GM21515 (cell line): ENCODE data around the gene CDT1.
"Not testable (repeated sequence)": the region's sequence is repeated elsewhere in the genome, so short reads cannot be mapped to it uniquely, and the experiment has no call there.

Experiments used
- ATAC-seq: cut with Tn5 transposase; IDR thresholded peaks from one replicate; pipeline ENCODE4 v1.9.1; 2021; ENCODE audit not compliant: unreplicated experiment

Gene CDT1

DNA sequence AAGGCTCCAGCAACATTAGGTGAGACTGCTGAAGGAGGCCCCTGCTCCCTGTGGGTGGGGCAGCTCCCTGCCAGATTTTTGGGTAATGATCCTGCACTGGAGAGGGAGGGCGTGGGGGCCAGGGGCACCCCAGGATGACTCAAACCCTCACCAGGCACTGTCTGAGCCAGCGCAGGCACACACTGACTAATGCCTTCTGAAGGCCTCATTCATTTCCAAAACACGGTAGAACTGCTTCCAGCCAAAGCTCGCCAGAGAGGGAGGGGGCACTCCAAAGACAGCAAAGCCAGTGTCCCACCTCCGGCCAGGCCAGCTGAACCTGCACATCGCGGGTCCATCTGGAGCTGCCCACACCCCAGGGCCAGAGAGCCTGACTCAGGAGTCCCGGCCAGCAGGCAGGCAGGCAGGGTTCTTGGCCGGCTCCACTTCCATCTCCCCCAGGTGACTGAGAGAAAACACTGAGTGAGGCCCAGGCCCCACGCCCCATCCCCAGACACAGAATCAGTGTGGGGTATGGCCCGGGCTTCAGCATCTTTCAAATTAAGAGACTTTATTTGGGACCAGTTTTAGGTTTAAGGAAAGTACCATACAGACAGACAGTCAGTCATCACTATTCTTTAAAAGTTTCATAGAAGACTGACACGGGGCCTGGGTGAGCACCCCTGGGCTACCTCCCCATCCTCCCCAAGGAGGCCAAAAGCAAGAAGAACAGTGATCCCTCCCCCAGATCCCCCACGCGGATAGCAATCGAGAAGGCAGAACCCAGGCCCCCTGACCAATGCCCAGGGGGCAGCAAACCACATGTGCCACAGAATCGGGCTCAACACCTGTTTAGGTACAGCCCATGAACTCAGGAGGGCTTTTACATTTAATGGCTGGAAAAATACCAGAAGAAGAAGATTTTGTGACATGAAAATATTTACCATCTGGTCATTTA is 20.9 kb upstream of the CDT1 start:
- ATAC-seq, result no peak

DNA sequence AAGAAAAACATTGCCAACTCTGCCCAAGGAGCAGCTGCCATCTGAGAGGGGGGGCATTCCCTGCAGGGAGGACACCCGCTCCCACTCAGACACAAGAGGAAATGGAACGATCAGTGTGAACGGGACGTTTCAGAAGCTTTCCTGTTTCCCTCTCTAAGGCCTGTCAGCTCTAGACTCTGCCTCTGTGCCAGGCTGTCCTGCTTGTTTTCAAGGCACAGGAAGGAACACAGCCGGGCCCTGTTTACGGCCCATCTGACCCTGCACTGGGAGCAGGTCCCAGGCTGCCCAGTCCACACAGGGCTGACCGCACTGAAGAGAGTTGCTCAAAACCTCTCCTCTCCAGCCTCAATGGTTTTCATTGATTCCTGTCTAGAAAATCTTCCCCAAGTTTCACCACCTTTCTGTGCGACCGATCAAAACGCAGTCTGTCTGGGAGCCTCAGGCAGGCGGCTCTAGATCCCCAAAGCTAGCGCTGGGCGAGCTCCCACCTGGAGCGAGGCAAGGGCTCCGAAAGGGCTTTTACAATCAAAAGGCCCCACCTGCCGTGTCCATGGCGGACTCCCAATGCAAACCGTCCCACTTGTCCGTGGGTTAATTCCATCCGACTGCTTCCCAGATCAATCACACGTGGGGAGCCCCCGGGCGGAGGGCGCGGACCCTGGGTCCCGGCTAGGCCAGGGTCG is 20.1 kb upstream of the CDT1 start:
- no peak for ATAC-seq

DNA sequence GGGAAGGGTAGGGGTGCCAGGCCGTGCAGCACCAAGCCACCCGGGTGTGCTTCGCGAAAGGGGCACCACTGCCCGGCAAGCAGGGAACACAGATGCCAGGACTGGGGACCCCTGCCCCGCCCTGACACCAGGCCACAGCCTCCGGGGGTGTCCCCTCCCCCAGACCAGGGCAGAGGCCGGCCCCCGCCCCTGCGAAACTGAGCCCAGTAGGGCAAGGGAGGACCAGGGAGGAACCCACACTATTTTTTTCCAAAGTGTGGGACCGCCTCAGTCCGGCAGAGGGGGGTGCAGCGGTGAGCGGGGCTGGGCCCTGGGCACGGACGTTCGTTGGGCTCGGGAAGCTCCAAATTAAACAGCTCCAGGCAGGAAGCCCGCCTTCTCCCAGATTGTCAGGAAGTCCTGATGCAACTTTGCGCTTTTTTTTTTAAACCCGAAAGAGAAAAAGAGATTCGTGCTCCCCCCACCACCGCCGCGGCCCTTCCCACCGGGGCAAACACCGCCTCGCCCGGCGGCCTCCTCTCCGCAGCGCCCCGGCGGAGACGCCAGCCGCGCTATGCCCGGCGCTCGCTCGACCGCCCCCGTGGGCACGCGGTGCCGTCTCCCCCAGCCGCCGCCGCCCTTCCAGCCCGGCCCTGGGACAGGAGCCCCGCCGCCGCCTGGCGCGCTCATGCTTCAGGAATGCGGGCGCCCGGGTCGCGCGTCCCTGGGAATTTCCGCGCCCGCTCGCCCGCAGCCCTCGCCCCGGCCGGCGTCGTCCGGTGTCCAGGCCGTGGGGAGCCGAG is 19.3 kb upstream of the CDT1 start:
- ATAC-seq, result no peak

DNA sequence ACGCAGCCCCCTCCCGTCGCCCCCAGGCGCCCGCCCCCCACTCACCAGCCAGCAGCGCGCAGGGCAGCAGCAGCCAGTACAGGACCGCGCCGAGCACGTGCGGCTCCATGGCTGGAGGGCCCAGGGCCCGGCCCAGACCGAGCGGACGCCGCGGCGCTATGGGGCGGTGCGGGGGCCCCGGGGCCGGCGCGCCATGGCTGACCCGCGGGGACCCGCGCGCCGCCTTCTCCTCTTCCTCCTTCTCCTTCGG is 18.8 kb upstream of the CDT1 start:
- ATAC-seq, result no peak

DNA sequence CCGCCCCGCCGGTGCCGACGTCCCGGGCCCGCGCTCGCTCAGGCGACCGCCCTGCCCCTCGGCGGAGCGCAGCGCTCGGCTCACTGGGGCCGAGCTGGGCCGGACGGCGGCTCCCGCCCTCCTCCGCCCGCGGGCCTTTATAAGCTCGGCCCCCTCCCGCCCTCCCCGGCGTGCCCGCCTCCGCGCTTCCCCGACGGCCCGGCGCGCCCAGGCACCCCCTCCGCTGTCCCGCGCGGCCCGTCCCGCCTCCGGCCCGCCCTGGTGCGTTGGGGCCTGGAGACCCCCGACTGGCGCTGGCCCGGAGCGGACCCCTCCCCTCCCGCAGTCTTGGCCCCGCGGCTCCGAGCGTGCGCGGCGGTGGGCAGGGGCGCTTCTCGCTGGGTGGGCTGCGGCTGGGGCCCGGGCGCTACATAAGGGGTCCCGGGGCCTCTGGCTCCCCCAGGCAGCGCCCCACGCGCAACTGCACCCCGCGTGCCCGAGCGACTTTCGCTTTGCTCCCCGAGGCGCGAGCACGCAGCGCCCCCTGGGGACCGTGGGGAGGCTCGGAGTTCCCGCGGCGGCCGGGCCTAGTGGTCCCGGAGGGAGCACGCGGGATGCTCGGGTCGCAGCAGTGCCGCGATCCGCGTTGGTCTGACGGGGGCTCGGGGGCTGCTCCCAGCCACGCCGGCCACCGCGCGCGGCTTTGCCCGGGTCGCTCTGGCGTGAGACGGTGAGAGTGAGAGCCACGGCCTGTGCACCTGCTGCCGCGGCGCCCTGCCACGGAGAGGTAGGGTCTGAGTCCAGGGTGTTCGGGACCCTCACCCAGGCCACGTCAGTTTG is 18.3 kb upstream of the CDT1 start, which contains the start of gene PIEZO1:
Gene PIEZO1 (minus strand): TSS at position 115 of the 819 bp plus-strand sequence. CDS start 256 bp downstream, outside the sequence.
- ATAC-seq, result peak; percentile 45

DNA sequence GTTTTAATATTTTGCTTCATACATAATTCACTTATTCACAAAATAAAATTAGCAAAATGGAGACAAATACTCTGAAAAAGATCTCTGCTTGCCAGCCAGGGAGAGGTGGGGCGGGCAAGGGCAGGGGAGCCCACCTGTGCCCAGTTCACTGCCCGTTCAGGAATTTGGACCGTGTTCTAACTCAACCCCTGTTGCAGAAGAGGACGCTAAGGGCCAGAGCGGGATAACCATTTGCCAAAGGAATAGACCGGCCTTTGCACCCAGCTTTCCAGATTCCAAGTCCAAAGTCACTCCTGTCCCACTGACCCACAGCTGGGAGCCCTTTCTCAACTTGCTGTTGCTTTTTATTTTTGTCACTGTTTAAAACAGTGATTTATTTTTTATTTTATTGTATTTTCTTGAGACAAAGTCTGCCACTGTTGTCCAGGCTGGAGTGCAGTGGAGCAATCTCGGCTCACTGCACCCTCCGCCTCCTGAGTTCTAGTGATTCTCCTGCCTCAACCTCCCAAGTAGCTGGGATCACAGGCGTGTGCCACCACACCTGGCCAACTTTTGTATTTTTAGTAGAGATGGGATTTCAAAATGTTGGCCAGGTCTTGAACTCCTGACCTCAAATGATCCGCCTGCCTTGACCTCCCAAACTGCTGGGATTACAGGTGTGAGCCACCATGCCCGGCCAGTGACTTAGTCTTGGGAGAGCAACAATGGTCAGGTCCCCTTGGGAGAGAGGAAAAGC is 15.8 kb upstream of the CDT1 start:
- no peak for ATAC-seq

DNA sequence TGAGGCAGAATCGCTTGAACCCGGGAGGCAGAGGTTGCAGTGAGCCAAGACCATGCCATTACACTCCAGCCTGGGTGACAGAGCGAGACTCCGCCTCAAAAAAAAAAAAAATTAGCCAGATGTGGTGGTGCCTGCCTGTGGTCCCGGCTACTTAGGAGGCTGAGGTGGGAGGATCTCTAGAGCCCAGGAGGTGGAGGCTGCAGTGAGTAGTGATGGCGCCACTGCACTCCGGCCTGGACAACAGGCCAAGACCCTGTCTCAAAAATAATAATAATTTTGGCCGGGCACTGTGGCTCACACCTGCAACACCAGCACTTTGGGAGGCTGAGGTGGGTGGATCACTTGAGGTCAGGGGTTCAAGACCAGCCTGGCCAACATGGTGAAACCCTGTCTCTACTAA is 14.8 kb upstream of the CDT1 start:
- ATAC-seq, result not testable (repeated sequence)

DNA sequence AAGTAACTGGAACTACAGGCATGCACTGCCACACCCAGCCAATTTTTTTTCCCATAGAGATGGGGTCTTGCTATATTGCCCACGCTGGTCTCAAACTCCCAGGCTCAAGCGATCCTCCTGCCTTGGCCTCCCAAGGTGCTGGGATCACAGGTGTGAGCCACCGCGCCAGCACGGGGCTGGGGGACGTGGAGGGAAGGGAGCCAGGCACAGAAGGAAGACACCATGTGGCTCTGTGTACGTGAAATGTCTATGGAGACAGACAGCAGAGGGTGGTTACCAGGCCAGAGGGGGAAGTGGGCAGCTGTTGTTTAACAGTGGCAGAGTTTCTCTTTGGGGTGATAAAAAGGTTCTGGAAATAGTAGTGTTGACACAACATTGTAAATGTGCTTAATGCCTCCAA is 14.0 kb upstream of the CDT1 start:
- ATAC-seq, result no peak

DNA sequence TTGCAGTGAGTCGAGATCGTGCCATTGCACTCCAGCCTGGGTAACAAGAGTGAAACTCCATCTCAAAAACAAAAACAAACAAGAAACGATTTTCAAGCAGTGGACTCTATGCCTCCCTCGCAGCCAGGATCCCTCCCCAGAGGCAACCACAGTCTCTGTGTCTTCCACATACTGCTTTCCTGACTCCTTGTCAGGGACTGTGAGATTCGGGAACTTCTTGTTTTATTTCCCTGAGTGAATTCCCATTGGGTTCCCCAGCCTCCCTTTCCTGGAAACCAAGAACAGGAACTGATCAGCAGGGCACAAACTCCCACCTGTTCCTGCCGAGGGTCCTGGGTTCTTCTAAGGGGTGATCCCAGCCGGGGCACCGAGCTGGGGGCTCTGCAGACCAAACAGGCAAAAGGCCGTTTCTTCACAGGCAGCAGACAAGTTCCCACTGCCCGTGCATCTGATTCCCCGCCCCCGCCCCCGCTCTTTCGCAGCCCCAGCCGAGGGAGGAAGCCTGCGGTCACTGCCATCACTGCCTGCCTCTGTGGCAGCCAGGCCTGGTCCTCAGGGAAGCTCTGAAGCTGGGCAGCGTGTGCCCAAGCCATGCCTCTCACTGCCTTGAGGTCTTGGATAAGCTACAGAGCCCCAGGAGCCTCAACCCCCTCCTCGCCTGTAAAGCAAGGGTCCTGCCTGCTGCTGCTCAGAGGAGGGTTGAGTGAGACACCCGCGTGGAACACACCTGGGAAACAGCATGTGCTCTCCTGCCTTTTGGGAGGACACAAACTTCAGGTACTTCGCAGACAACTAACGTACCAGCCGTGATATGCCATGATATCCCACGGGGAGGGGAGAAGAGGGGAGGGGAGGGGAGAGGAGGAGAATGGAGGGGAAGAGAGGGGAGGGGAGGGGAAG is 13.0 kb upstream of the CDT1 start:
- ATAC-seq, result no peak

DNA sequence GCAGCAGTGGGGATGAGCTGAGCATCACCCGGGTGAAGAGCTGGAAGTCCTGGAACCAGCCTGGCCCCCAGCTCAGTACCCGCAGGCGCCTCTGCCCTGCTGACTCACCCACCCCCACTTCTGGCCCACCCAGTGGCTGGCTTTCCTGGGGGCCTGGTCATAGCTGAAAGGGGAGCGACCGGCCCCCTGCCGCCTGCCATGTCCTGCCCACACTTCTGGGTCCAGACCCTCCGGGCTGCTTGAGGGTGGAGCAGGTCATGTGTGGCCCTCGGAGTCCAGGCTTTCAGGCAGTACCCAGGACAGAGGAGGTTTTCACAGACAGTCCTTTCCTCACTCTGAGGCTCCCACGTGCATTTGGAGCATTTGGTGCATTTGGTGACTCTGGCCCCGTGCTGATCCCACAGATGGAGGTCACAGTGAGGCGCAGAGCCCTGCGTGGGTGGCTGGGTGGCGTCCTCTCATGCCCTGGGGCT is 11.5 kb upstream of the CDT1 start:
- ATAC-seq, result no peak

DNA sequence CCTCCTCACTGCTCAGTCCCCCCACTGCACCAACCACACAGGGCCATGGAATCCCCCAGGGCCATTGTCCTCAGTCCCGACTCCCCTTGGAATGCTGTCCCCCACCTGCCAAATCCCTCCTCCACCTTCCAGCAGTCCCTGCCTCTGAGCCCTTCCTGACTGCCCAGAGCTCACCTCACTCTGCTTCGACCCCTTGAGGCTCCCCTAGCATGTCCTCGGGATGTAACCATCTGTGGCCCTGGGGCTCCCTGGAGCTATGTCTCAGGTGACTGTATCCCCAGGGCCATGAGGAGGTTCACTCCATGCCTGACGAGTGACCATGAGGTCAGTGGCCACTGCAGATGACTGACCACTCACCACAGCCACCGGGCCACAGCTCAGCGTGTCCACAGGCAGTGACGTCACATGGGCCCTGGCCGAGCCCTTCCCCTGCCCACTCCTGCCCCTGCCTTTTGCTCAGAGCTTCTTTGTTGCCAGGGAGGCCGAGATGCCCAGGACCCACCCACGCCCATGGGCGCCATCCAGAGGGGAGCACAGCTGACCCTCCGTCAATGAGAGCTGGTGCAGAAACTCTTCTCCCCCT is 10.8 kb upstream of the CDT1 start:
- ATAC-seq, result no peak

DNA sequence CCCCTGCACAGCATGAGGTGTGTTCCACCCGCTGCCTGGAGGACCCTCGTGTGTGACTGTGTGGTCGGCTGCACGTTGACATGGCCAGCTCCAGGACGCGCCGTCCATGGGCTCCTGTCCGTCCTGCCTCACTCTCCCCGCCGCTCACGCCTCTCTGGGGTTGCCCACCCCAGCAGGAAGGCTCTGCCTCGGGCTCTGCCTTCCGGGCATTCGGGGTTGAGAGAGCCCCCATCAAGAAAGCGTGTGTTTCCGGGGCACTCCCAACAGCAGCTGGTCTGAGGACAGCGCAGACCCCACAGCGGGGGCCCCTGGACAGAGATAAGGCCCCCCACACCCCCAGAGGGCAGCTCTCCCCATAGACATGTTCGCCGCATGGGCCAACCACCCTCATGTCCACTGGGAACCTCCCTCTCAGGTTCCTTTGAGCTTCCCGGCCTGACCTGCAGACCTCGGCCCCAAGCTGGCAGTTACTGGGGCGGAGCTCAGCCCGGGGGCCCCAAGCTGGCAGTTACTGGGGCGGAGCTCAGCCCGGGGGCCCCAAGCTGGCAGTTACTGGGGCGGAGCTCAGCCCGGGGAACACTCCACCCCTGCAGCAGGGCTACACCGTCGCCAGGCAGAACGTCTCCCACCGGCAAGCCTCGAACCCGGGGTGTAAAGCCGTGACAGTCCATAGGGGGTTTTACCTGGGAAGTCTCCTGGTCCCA is 10.2 kb upstream of the CDT1 start:
- ATAC-seq, result no peak

DNA sequence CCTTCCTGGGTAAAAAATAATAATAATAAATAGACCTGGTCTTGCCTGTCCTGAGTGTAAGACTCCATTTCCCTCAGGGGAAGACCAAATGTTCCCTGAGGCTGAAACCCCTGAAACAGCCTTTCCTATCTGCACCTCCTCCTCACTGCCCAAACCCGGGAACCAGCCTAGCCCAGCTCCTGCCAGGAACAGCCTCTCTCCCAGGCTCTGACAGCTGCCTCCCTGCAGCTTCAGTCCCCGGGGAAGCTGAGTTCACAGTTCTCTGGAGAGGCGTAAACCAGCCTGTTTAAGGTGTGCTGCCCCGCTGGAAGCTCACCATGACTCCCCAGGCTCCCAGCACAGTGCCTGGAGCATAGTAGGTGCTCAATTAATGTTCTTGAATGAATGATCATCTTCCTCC is 7.3 kb upstream of the CDT1 start:
- no peak for ATAC-seq

DNA sequence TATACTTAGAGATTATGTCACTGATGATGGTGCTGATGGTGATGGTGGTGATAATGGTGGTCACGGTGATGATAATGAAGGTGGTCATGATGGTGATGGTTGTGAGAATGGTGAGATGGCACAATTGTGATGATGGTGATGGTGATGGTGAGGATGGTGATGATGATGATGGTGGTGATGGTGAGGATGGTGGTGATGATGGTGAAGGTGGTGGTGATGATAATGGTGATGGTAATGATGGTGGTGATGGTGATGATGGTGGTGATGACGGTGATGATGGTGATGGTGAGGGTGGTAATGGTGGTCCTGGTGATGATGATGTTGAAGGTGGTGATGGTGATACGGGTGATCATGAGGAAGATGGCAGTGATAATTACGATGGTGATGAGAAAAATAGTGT is 5.5 kb upstream of the CDT1 start:
- no peak for ATAC-seq

DNA sequence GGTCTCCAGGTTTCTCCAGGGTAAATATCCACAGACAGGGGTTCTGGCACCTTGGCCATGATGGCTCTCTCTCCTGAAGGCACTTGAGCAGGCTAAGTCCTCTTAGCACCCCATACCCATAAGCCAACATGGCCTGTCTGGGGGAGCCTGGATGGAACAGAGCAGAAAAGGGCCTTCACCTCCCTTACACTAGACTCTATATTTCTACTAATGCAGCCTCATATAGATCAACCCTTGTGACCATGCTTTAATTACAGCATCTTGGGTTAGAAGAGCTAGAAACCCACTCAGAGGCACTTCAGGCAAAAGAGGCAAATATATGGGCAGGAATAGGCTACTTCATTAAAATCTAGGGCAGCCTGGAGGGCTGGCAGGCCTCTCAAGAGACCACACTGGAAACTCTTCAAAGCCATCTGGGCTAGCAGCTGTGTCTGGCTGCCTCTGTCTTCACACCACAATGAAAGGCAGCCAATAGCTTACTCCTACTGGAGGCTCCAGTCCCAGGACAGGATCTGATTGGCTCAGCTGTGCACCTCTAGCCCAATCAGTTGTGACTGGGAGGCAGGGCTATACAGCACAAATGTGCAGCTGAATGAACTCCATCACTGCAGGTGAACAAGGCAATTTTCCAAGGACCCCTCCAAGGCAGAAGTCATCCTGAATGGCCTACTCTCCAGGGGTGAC is 4.7 kb upstream of the CDT1 start:
- no peak for ATAC-seq

DNA sequence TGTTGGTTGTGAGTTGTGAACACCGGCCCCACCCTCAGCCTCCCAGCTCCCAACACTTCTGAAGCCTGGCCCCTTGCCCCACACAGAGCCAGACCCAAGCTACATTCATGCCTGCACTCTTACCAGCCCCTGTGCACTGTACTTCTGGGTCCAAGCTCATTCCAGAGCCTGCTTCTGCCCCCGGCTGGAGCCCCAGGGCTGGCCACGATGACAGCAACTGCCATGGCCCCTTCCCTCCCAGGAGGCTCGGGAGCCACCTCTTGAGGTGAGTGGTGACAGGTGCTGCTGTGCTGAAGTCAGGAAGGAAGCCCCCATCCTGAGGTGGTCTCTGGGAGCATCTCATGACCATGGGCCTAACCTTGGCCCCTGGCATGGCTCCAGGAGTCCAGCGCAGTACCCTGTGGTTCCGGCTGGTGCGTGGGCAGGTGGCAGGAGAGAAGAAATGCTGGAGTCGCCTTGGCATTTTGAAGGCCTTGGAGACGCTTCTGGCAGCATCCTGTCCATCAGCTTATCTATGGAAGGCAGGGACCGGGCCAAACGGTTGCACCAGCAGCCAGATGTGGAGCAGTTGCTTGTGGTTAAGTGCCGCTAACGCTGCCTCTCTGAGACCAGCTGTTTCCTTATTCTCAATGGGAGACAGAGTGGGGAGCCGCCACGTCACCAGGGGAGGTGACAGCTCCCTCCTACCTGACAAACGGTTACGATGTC is 3.9 kb upstream of the CDT1 start:
- no peak for ATAC-seq

DNA sequence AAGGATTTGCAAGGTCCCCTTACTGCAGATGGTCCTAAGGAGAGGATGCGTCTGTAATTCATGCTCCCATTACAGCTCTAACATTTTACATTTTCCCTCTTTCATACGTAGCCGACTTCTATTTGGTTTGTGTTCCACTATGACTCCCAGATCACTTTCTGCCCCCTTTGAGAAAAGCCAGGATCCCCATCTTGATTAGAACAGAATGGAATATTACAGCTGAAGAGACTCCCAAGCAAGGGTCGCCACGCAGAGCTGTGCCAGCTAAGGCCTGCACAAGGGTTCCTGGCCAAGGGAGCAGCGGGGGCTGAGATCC is 3.4 kb upstream of the CDT1 start:
- ATAC-seq, result no peak
